GM12873 (cell line): ENCODE results near the gene RHOV.

Source experiments
- CTCF ChIP-seq: IDR thresholded peaks from 2 replicates; pipeline ENCODE4 v1.5.1; 2012; ENCODE audit warnings: low read depth, mild to moderate bottlenecking, moderate library complexity, low read length, control low read depth; ENCODE audit not compliant: insufficient read depth; ENCODE audit errors: missing control alignments

Gene RHOV

GRCh38 chr15:40879609-40880008 lies 5.6 kb upstream of the RHOV start:
- no peak for TF ChIP-seq CTCF

- TF ChIP-seq CTCF = no peak
These were observed 4.8 kb upstream of the RHOV start for GRCh38 chr15:40878785-40879184.

GRCh38 chr15:40877694-40878093 lies 3.7 kb upstream of the RHOV start:
- no peak for TF ChIP-seq CTCF

- no peak for TF ChIP-seq CTCF
These were observed 2.1 kb upstream of the RHOV start for GRCh38 chr15:40875991-40876730.

DNA sequence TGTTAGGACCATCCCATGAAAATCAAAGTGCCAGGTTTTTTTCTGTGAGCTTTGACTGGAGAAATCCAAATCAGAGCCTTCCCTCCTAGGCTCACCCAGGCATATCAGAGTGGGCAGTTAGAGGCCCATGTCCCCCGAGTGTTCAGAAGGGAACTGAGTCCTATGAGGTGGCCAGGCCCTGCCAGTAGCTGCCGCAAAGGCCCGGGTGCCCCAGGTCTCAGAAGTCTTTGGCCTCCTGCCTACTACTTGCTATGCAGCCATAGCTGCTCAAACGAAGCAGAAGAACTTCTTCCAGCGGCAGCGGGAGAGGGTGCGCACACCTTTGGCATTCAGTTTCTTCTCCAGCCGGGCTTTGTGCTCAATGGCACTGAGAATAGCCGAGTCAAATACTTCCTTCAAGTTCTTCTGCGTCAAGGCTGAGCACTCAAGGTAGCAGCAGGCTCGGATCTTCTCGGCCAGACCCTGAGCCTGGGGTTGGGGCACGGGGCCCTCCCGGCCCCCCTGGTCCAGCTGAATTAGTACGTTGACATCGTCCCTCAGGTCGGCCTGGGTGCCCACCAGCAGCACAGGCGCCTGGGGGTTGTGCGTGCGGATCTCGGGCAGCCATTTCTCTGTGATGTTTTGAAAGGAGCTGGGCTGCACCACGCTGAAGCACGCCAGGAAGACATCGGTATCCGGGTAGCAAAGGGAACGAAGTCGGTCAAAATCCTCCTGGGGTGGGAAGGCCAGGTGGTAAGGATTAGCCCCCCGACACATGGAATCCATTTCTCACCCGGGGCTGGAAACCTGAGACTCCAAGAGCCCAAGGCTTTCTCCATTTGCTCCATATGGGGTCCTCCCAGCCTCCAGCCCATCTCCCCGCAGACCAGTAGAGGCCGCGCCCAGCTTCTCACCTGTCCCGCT lies 992 bp downstream of the RHOV start:
- no peak for TF ChIP-seq CTCF

- no peak for TF ChIP-seq CTCF
These were observed 2.1 kb downstream of the RHOV start for GRCh38 chr15:40871749-40872617.
